ENCODE data around the gene MGST2.

DNA sequence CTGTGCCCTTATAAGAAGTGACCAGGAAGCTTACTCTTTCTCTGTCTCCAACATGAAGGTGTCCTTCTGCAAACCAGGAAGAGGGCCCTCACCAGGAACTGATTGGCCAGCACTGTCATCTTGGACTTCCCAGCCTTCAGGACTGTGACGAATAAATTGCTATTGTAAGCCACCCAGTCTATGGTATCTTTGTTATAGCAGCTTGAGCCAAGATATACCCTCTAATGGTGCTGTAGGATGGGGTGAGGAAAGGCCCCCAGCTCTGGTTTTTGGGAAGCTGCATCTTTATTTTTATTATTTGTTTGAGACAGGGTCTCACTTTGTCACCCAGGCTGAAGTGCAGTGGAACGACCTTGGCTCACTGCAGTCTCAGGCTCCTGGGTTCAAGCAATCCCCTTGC lies 1.2 kb upstream of the MGST2 start:
- TF ChIP-seq, protein P1, sequence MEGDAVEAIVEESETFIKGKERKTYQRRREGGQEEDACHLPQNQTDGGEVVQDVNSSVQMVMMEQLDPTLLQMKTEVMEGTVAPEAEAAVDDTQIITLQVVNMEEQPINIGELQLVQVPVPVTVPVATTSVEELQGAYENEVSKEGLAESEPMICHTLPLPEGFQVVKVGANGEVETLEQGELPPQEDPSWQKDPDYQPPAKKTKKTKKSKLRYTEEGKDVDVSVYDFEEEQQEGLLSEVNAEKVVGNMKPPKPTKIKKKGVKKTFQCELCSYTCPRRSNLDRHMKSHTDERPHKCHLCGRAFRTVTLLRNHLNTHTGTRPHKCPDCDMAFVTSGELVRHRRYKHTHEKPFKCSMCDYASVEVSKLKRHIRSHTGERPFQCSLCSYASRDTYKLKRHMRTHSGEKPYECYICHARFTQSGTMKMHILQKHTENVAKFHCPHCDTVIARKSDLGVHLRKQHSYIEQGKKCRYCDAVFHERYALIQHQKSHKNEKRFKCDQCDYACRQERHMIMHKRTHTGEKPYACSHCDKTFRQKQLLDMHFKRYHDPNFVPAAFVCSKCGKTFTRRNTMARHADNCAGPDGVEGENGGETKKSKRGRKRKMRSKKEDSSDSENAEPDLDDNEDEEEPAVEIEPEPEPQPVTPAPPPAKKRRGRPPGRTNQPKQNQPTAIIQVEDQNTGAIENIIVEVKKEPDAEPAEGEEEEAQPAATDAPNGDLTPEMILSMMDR (IDR thresholded peaks at IDR 0.05) = no peak
- TF ChIP-seq POLR2A (IDR thresholded peaks at IDR 0.05) = no peak

Measured in body of pancreas (tissue), 4 donors.